ENCODE data around the gene PRSS22. TPM values are rescaled to one million over a fixed set of nuclear protein-coding genes. Genes with fewer than 3 reads are reported as not detected.

The PRSS22 gene
- total and polyA plus RNA-seq, 2 experiments from 2014 or later, result 1.3 to 2.0 TPM

- no peak overlapping the region for H3K4me3 ChIP-seq
- no peak overlapping the region for H3K27ac ChIP-seq (ENCODE audit: low read depth)
- DNase-seq (ENCODE audit: low spot score) (no peak), ATAC-seq (no peak)
- no peak overlapping the region for H3K4me3 Mint-ChIP-seq
- no peaks in the 10 kb centered on the region for H3K27me3 ChIP-seq (ENCODE audit: insufficient read depth)
- H3K27me3 Mint-ChIP-seq (ENCODE audit: insufficient read depth, low read depth, poor library complexity), result peaks cover 9% of the 10 kb centered on the region
- no peak overlapping the region for H3K27ac Mint-ChIP-seq
- TF ChIP-seq CTCF (conservative IDR thresholded peaks at IDR 0.05; ENCODE audit: low read depth in 2 of 2) (no peak), EZH2phosphoT487 (IDR thresholded peaks at IDR 0.05; ENCODE audit: unreplicated experiment) (no peak), ZNF114 (CRISPR knock-in tag; IDR thresholded peaks at IDR 0.05) (no peak), REST (IDR thresholded peaks at IDR 0.05; ENCODE audit: unreplicated experiment) (no peak), STAT1 (IDR thresholded peaks at IDR 0.05; ENCODE audit: unreplicated experiment) (no peak), ETS1 (IDR thresholded peaks at IDR 0.05) (no peak), EZH2 (IDR thresholded peaks at IDR 0.05; ENCODE audit: low read depth, unreplicated experiment) (no peak), ZNF462 (CRISPR knock-in tag; IDR thresholded peaks at IDR 0.05) (no peak), NANOG (IDR thresholded peaks at IDR 0.05; ENCODE audit: borderline replicate concordance) (no peak), JUNB (IDR thresholded peaks at IDR 0.05; ENCODE audit: unreplicated experiment) (no peak)
- H2AFZ ChIP-seq, result no peak overlapping the region
- no peaks in the 10 kb centered on the region for H3F3A ChIP-seq (replicated peaks; ENCODE audit: low read depth)
- no peak overlapping the region for H3K4me2 ChIP-seq
- H4K20me1 ChIP-seq (replicated peaks; ENCODE audit: insufficient read depth), result no peaks in the 10 kb centered on the region
- no peaks in the 10 kb centered on the region for H3K36me3 Mint-ChIP-seq (ENCODE audit: low read depth)
- no peaks in the 10 kb centered on the region for H3K9me2 ChIP-seq (ENCODE audit: insufficient read depth)
- H3K4me1 ChIP-seq (ENCODE audit: insufficient read depth), result no peaks in the 10 kb centered on the region
- no peaks in the 10 kb centered on the region for H3K36me3 ChIP-seq (ENCODE audit: insufficient read depth)
- no peaks in the 10 kb centered on the region for H3K79me2 ChIP-seq (replicated peaks; ENCODE audit: insufficient read depth)
- no peaks in the 10 kb centered on the region; the same call in 2 of the 3 replicates for H3K9me3 Mint-ChIP-seq
- H3K4me1 Mint-ChIP-seq, result no peaks in the 10 kb centered on the region
Measured at GRCh38 chr16:2826591-2827373, 31.2 kb downstream of the PRSS22 start.

Data from GM23338 (cell line).